GM12865 (cell line): ENCODE data around the gene EGFL8.

Source experiments
- DNase-seq: peaks from one replicate; pipeline ENCODE4 v3.0.0; 2010; ENCODE audit warnings: low read depth
- H3K4me3 ChIP-seq: 2 replicates; pipeline ENCODE4 v1.5.1; 2011; ENCODE audit warnings: mild to moderate bottlenecking, low read depth, low read length, control low read depth
- TF ChIP-seq, protein P1 (sequence below): IDR thresholded peaks from 2 replicates; pipeline ENCODE4 v1.5.1; 2011; ENCODE audit warnings: low read length, control low read depth, low read depth, inconsistent platforms; ENCODE audit not compliant: insufficient read depth; ENCODE audit errors: missing control alignments

EGFL8 gene

DNA sequence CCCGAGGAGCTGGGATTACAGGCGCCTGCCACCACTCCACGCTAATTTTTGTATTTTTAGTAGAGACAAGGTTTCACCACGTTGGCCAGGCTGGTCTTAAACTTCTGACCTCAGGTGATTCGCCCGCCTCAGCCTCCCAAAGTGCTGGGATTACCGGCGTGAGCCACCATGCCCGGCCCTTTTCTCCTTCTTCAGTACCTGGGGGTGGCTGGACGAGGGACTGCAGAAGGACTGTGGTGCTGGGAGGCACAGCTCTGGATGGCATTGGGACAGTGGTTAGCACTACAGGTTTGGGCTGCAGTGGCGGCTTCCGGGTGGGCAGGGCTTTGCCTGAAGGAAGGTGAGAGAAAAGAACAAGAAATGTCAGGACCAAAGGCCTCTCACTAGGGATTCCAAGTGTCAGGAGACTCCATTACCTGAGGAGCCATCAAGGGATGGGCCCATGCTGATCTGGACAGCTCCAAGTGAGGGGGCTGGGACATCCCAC lies 43.8 kb upstream of the EGFL8 start:
- TF ChIP-seq, protein P1, sequence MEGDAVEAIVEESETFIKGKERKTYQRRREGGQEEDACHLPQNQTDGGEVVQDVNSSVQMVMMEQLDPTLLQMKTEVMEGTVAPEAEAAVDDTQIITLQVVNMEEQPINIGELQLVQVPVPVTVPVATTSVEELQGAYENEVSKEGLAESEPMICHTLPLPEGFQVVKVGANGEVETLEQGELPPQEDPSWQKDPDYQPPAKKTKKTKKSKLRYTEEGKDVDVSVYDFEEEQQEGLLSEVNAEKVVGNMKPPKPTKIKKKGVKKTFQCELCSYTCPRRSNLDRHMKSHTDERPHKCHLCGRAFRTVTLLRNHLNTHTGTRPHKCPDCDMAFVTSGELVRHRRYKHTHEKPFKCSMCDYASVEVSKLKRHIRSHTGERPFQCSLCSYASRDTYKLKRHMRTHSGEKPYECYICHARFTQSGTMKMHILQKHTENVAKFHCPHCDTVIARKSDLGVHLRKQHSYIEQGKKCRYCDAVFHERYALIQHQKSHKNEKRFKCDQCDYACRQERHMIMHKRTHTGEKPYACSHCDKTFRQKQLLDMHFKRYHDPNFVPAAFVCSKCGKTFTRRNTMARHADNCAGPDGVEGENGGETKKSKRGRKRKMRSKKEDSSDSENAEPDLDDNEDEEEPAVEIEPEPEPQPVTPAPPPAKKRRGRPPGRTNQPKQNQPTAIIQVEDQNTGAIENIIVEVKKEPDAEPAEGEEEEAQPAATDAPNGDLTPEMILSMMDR: no peak
- H3K4me3 ChIP-seq: no peak overlapping the region
- DNase-seq: no peak

DNA sequence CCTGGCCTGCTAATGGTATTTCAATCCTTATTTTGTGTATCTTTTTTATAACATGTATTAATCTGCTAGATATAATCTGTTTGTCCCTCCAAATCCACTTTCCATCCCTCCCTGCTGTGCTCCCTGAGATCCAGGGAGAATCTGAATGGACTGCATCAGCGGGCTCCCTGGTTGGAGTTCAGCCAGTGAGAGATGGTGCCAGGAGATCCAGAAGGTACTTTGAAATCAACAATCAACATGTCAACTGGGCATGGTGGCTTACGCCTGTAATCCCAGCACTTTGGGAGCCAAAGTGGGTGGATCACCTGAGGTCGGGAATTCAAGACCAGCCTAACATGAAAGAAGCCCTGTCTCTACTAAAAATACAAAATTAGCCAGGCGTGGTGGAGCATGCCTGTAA lies 40.7 kb upstream of the EGFL8 start:
- DNase-seq: no peak
- TF ChIP-seq, protein P1: no peak
- H3K4me3 ChIP-seq: no peak overlapping the region

DNA sequence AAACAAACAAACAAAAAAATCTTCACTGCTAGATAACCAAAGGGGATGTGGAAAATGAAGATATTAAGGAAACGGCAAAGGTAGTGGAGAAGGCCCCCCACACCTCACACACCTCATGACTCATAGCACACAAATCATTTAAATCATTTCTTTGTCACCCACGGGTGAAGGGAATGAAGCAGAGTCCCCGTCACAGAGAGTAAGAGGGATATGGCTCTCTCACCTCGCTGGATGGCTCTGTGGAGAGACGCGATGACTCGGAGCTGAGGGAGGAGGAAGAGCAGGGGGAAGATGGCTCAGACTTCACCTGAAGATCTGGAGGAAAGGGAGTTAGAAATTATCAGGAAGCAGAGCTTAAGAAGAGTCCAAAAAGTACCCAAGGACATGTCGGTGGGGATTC lies 37.5 kb upstream of the EGFL8 start:
- peak overlapping the region; percentile 96 for H3K4me3 ChIP-seq
- TF ChIP-seq, protein P1: no peak
- DNase-seq: no peak

DNA sequence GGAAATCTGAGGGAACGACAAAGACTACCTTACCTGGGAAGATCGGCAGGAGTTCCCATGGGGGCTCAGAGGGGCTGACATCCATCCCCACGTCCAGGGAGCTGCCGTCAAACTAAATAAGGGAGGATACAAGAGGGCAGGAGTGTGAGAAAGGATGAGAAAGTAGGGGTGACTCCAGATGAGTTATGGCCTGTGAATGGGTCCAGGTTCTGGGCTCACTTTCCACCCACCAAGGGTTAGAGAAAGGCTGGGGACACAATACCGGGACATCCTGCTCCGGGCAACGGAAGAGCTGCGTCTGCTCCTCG lies 37.0 kb upstream of the EGFL8 start:
- no peak for DNase-seq
- H3K4me3 ChIP-seq: peak overlapping the region; percentile 96
- TF ChIP-seq, protein P1: no peak

DNA sequence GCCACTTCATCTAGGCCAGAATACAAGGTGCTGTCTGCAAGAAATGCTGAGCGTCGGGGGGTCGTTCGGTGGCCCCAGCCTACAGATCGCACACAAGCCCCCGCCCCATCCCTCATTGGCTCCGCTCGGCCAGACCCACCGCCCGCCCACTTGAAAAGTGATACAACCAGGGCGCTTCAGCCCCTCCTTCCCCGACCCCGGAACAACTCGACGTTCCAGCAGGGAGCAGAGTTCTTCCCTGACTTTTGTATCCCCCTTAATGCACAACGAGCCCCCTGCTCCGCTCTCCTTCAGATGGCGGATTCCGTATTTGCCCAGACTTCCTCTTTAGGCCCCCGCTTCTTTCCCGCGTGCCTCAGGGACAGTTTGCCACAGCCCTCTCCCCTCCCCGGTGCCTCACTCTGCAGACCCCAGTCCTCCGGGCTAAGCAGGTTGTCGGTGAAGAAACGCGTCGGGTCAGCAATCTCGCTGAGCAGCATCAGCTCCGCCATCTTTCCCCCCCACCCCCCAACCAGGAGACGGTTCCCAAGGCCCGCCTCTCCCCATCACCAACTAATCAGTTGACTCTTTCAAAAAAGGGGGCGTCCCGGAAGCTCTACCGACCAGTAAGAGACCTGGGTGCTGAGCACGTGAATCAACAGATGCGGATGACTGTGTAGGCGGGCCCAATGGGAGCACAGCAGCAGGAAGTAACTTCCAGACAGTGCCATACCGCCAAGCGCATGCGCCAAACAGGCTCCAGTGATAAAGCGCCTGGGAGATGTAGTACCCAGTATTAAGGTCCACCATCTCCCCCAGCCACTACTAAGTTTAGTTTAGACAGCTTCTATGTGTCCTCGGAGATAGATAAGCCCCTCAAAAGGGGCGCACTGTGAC lies 36.4 kb upstream of the EGFL8 start, which contains the start of gene ATF6B:
Gene ATF6B, minus strand, starts transcription at position 530 of the 876 bp plus-strand sequence. Its CDS starts 39 bp downstream, at position 491.
- peak within 1 kb of the TSS; percentile 96 for H3K4me3 ChIP-seq
- TF ChIP-seq, protein P1: no peak
- DNase-seq: peak; percentile 99

DNA sequence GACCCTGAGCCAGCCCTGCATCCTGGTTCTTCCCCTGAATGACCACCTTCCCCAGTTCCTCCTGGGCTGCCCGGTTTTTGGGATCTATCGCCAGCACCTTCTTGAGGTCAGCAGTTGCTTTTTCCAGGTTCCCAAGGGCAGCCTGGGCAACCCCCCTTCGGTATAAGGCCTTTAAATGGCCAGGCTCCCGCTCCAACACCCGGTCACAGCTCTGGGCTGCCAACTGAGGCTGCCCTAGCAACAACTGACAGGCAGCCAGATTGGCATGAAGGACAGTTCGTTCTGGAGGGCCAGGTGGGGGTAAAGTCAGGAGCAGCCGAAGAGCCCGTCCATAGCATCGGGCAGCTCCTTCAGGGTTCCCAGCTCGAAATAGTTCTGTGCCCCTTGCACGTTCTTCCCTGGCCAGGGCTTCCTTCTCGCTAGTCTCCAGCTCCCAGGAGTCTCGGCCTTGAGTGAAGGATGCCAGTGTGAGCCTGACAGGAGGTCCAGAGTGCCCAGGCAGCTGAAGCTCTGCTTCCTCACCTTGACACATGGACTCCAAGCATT lies 35.6 kb upstream of the EGFL8 start:
- TF ChIP-seq, protein P1: no peak
- no peak for DNase-seq
- no peak overlapping the region; the same call in 1 of the 2 replicates for H3K4me3 ChIP-seq
